ENCODE data around the gene PGF.

DNA sequence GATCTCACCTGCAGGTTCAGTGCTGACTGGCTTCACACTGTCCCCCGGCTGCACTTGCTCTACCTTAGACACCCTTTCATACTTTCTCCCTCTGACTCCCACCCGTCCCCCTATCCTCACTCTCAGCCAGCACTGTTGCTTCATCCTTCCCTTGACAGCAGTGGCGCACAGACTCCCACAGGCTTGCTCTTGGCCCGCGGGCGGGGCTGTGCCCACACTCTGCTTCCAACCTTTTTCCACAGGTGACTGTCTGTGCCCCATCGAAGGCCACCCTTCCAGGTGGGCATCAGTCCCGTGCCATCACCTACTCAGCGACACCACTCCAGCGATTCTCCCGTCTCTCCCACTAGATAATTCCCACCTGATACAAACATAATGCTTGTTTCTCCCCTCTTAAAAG, 31.3 kb downstream of the PGF start:
- TF ChIP-seq EZH2phosphoT487 (IDR thresholded peaks at IDR 0.05; ENCODE audit: insufficient read depth, low read depth) (no peak), EZH2 (IDR thresholded peaks at IDR 0.05; ENCODE audit: insufficient read depth, poor library complexity, severe bottlenecking) (no peak)

All from GM23248 (cell line).